Mesendoderm (in vitro differentiated cells): ENCODE measurements around the gene CLK1.

Experiments used
- DNase-seq: peaks from one replicate; pipeline ENCODE4 v3.0.0; 2013
- H2AK5ac ChIP-seq: 2 replicates; pipeline ENCODE4 v1.6.1; 2013; ENCODE audit warnings: low read length, inconsistent platforms
- H2BK120ac ChIP-seq: 2 replicates; pipeline ENCODE4 v1.6.1; 2013; ENCODE audit warnings: low read depth, mild to moderate bottlenecking, low read length, moderate library complexity, mixed read lengths
- H2BK15ac ChIP-seq: replicated peaks from 2 replicates; pipeline ENCODE4 v1.6.1; 2013; ENCODE audit warnings: low read depth, mild to moderate bottlenecking, moderate library complexity
- H2BK5ac ChIP-seq: 2 replicates; pipeline ENCODE4 v1.6.1; 2013; ENCODE audit warnings: low read length, inconsistent platforms
- H3K18ac ChIP-seq: 2 replicates; pipeline ENCODE4 v1.6.1; 2013; ENCODE audit warnings: mild to moderate bottlenecking, low read length, mixed read lengths
- H3K23ac ChIP-seq: one replicate; pipeline ENCODE4 v1.6.1; 2013; ENCODE audit warnings: low read length
- H3K27ac ChIP-seq: 2 replicates; pipeline ENCODE4 v1.5.1; 2013; ENCODE audit warnings: low read depth, mild to moderate bottlenecking, inconsistent platforms, low read length, moderate library complexity
- H3K27me3 ChIP-seq: 2 replicates; pipeline ENCODE4 v1.6.1; 2013; ENCODE audit warnings: low read length, control low read depth, mild to moderate bottlenecking, inconsistent platforms; ENCODE audit not compliant: insufficient read depth, poor library complexity
- H3K36me3 ChIP-seq: 2 replicates; pipeline ENCODE4 v1.6.1; 2013; ENCODE audit warnings: low read length, inconsistent platforms; ENCODE audit not compliant: control insufficient read depth, insufficient read depth
- H3K4ac ChIP-seq: one replicate; pipeline ENCODE4 v1.6.1; 2013; ENCODE audit warnings: low read depth, mild to moderate bottlenecking, low read length, moderate library complexity
- H3K4me1 ChIP-seq: 2 replicates; pipeline ENCODE4 v1.6.1; 2013; ENCODE audit warnings: low read depth, low read length, inconsistent platforms; ENCODE audit not compliant: control insufficient read depth
- H3K4me2 ChIP-seq: 2 replicates; pipeline ENCODE4 v1.6.1; 2013; ENCODE audit warnings: low read length
- H3K4me3 ChIP-seq: 2 replicates; pipeline ENCODE4 v1.5.1; 2013; ENCODE audit warnings: mild to moderate bottlenecking, low read length
- H3K56ac ChIP-seq: one replicate; pipeline ENCODE4 v1.6.1; 2013; ENCODE audit warnings: low read length
- H3K79me1 ChIP-seq: 2 replicates; pipeline ENCODE4 v1.6.1; 2013; ENCODE audit warnings: low read length, inconsistent platforms
- H3K79me2 ChIP-seq: 2 replicates; pipeline ENCODE4 v1.6.1; 2013; ENCODE audit warnings: mild to moderate bottlenecking, low read length; ENCODE audit not compliant: control insufficient read depth, insufficient read depth
- H3K9ac ChIP-seq: 2 replicates; pipeline ENCODE4 v1.6.1; 2013; ENCODE audit warnings: low read length, inconsistent platforms
- H4K5ac ChIP-seq: one replicate; pipeline ENCODE4 v1.6.1; 2013; ENCODE audit warnings: low read length
- H4K8ac ChIP-seq: one replicate; pipeline ENCODE4 v1.6.1; 2013; ENCODE audit warnings: low read depth, mild to moderate bottlenecking, control low read depth, low read length, moderate library complexity
- WGBS: extraction: QIAGEN DNeasy Blood & Tissue Kit; methylation state at CpG from one replicate; pipeline ENCODE4 v1.1.7; 2013; ENCODE audit warnings: low lambda C conversion rate, missing lambda C conversion rate; ENCODE audit not compliant: insufficient coverage; ENCODE audit errors: extremely low coverage; 5-methylcytosine and 5-hydroxymethylcytosine counted together

Gene CLK1

DNA sequence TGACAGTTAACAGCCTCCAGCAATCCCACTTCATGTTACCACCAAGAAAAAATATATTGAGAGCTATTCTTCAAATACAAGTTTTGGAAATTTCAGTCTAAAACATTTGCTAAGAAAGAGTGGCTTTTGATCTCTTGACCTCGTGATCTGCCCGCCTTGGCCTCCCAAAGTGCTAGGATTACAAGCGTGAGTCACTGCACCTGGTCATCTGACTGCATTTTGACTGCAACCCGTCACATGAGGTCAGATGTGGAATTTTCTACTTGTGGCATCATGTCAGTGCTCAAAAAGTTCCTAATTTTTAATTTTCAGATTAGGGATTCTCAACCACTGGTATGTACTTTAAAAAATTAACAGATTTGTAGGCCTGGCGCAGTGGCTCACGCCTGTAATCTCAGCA is 9.1 kb upstream of the CLK1 start:
- Histone ChIP-seq H3K79me2 (no peaks in the 10 kb centered on the region), H3K9ac (no peak overlapping the region), H2BK5ac (no peak overlapping the region), H3K23ac (no peak overlapping the region), H3K4me3 (no peak overlapping the region), H2BK120ac (no peak overlapping the region), H2AK5ac (no peak overlapping the region), H3K36me3 (no peaks in the 10 kb centered on the region), H3K4ac (no peak overlapping the region), H4K8ac (no peak overlapping the region), H3K4me2 (no peak overlapping the region), H3K4me1 (no peaks in the 10 kb centered on the region), H2BK15ac (no peak overlapping the region), H3K56ac (no peak overlapping the region), H3K27ac (no peak overlapping the region), H3K79me1 (no peaks in the 10 kb centered on the region), H4K5ac (no peak overlapping the region), H3K27me3 (no peaks in the 10 kb centered on the region), H3K18ac (no peak overlapping the region)
- WGBS, result no CpG with 5 or more reads among the region's 6 CpGs
- no peak for DNase-seq

DNA sequence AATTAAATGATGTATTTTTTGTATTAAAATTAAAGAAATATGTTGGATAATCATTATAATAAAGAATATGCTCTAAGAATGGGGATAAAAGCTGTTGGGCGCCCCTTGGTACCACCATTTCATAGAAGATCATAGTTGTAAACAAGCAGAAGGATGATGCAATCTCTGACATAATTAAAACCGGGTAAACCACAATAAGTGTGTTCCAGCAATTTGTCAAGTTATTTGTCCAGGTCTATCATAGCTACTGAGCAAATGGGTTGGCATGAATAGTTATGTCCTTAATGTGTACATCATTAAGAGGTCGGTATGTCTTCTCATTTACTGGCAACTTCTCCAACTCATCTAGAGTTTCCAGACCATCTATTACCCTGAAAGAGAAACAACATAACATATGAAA is 6.7 kb upstream of the CLK1 start:
- Histone ChIP-seq H3K27me3 (no peaks in the 10 kb centered on the region), H3K79me1 (no peaks in the 10 kb centered on the region), H3K27ac (no peak overlapping the region), H2AK5ac (no peak overlapping the region), H3K36me3 (no peaks in the 10 kb centered on the region), H3K4me1 (no peaks in the 10 kb centered on the region), H4K8ac (no peak overlapping the region), H3K4ac (no peak overlapping the region), H3K56ac (no peak overlapping the region), H4K5ac (no peak overlapping the region), H2BK15ac (no peak overlapping the region), H3K4me2 (no peak overlapping the region), H3K4me3 (no peak overlapping the region), H2BK120ac (no peak overlapping the region), H3K23ac (no peak overlapping the region), H3K9ac (no peak overlapping the region), H2BK5ac (no peak overlapping the region), H3K79me2 (no peaks in the 10 kb centered on the region), H3K18ac (no peak overlapping the region)
- DNase-seq, result no peak
- WGBS, result 100% methylated on average over 1 of the region's 3 CpGs

DNA sequence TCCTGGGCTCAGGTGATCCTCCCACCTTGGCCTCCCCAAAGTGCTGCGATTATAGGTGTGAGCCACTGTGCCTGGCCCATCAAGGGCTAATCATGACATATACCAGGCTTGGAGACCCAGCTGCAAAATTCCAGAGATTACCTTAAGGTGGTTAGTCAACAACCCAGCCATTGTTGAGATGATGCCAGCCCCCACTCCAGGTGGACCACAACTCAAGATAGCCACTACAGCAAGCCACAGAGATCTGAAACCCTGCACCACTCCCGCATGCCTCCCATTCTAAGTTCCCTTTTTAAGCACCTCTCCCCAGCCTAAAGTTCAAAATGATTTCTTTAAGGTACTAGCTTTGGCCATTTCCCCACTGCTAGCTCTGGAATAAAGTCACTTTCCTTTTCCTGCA is 4.6 kb upstream of the CLK1 start:
- no peaks in the 10 kb centered on the region for H3K27me3 ChIP-seq
- no peak overlapping the region for H3K23ac ChIP-seq
- H3K79me1 ChIP-seq, result no peaks in the 10 kb centered on the region
- H3K27ac ChIP-seq, result no peak overlapping the region
- H4K8ac ChIP-seq, result no peak overlapping the region
- no peaks in the 10 kb centered on the region for H3K79me2 ChIP-seq
- H3K4me3 ChIP-seq, result no peak overlapping the region
- H3K18ac ChIP-seq, result no peak overlapping the region
- H3K4me1 ChIP-seq, result no peaks in the 10 kb centered on the region
- H2BK5ac ChIP-seq, result no peak overlapping the region
- H3K4ac ChIP-seq, result no peak overlapping the region
- no peaks in the 10 kb centered on the region for H3K36me3 ChIP-seq
- H2BK15ac ChIP-seq, result no peak overlapping the region
- no peak overlapping the region for H3K9ac ChIP-seq
- peak; percentile 28 for DNase-seq
- no peak overlapping the region for H2AK5ac ChIP-seq
- WGBS, result no CpG with 5 or more reads among the region's 2 CpGs
- no peak overlapping the region for H3K56ac ChIP-seq
- no peak overlapping the region for H4K5ac ChIP-seq
- no peak overlapping the region for H3K4me2 ChIP-seq
- H2BK120ac ChIP-seq, result no peak overlapping the region

DNA sequence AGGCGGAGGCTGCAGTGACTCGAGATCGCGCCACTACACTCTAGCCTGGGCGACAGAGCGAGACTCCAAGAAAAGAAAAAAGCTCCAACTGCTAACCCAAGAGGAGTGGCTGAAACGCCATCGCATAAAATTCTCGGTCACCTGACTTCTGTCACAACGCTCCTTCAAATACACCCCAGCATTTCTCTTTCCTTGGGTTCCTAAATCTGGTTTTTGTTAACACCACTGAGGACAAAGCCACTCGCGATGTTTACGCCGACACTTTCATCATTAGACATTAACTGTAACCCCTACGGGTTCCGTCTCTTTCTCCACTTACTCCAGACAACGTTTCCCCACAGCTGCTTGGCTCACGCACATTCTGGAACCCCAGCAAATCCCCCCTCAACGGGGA is 679 bp downstream of the CLK1 start:
- peak overlapping the region; percentile 40 for H3K4me2 ChIP-seq
- no peak overlapping the region for H2BK15ac ChIP-seq
- WGBS, result no CpG with 5 or more reads among the region's 19 CpGs
- H3K4me1 ChIP-seq, result peaks cover 2% of the 10 kb centered on the region
- H3K56ac ChIP-seq, result peak overlapping the region; percentile 99
- H3K79me2 ChIP-seq, result peaks cover 33% of the 10 kb centered on the region
- no peak overlapping the region for H3K23ac ChIP-seq
- H2AK5ac ChIP-seq, result no peak overlapping the region
- H4K8ac ChIP-seq, result peak overlapping the region; percentile 98
- peak overlapping the region; percentile 85 for H3K27ac ChIP-seq
- peak overlapping the region; percentile 94 for H3K4me3 ChIP-seq
- peak overlapping the region; percentile 80 for H2BK5ac ChIP-seq
- H3K27me3 ChIP-seq, result no peaks in the 10 kb centered on the region
- no peaks in the 10 kb centered on the region for H3K36me3 ChIP-seq
- peak; percentile 48 for DNase-seq
- H3K9ac ChIP-seq, result peak overlapping the region; percentile 99
- peaks cover 3% of the 10 kb centered on the region for H3K79me1 ChIP-seq
- H3K18ac ChIP-seq, result peak overlapping the region; percentile 82
- H3K4ac ChIP-seq, result peak overlapping the region; percentile 92
- no peak overlapping the region for H4K5ac ChIP-seq
- peak overlapping the region; percentile 76 for H2BK120ac ChIP-seq

DNA sequence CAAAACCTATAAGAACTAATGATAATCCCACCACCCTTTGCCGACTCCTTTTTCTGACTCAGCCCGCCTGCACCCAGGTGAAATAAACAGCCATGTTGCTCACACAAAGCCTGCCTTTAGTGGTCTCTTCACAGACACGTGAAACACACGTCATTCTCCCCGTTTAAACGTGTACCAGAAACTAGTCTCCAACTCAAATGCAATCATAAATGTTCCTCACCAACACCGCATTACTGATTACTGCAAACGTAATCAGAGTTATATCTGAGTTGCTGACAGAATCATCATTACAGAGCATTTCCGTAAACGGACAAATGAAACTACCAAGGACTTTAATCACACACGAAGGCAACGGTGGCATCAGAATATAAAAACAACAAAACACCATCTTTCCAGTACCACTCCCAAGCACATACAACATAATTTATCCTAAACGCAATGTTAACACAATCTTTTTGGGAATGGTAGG is 1.9 kb downstream of the CLK1 start:
- H3K56ac ChIP-seq, result peak overlapping the region; percentile 99
- H2BK120ac ChIP-seq, result no peak overlapping the region
- H3K4me1 ChIP-seq, result peaks cover 2% of the 10 kb centered on the region

DNA sequence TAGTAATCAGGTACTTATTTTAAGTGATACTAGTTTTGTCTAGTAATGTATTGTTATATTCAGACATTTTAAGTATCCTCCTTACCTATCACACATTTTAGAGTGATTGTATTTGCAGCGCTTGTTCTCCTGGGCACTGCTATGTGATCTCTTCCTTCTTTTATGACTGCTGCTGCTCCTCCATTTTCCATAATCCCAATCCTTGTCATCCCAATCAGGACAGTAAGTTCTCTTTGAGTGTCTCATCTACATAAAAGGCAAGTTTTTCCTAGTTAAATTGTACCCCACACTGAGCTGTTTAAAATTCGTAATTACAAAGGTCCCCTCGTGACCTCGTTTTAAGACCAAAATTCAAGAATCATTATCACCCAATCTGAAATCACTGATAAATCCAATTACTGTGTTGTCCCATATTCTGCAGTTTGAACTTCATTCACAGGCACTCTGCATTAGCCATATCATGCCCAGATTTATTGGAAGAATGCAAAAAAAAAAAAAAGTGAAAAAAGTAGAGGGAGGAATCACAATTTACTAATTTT is 2.8 kb downstream of the CLK1 start:
- Histone ChIP-seq H4K5ac (no peak overlapping the region), H4K8ac (no peak overlapping the region), H3K56ac (peak overlapping the region; percentile 26), H3K27me3 (no peaks in the 10 kb centered on the region), H3K27ac (no peak overlapping the region), H2AK5ac (no peak overlapping the region), H3K4ac (no peak overlapping the region), H3K36me3 (no peaks in the 10 kb centered on the region), H2BK120ac (no peak overlapping the region), H3K4me3 (no peak overlapping the region), H3K79me1 (peaks cover 3% of the 10 kb centered on the region), H3K4me2 (peak overlapping the region; percentile 32), H3K23ac (no peak overlapping the region), H2BK15ac (no peak overlapping the region), H2BK5ac (no peak overlapping the region), H3K79me2 (peaks cover 33% of the 10 kb centered on the region), H3K4me1 (peaks cover 2% of the 10 kb centered on the region), H3K9ac (peak overlapping the region; percentile 46), H3K18ac (no peak overlapping the region)
- no CpG with 5 or more reads among the region's 4 CpGs for WGBS
- DNase-seq, result no peak

More for the DNA sequence above, 1.9 kb downstream of the CLK1 start:
- Histone ChIP-seq H3K27ac (no peak overlapping the region), H3K4ac (no peak overlapping the region), H2AK5ac (peak overlapping the region; percentile 69), H3K23ac (no peak overlapping the region), H3K79me2 (peaks cover 33% of the 10 kb centered on the region), H3K18ac (no peak overlapping the region), H3K4me2 (peak overlapping the region; percentile 95), H3K9ac (peak overlapping the region; percentile 99), H3K27me3 (no peaks in the 10 kb centered on the region), H3K79me1 (peaks cover 3% of the 10 kb centered on the region), H3K4me3 (peak overlapping the region; percentile 94), H3K36me3 (no peaks in the 10 kb centered on the region), H4K5ac (no peak overlapping the region), H2BK5ac (no peak overlapping the region), H4K8ac (no peak overlapping the region), H2BK15ac (no peak overlapping the region)
- peak; percentile 67 for DNase-seq
- no CpG with 5 or more reads among the region's 13 CpGs for WGBS
